H9 (cell line): ENCODE results near the gene AKT3. TPM values are rescaled to one million over a fixed set of nuclear protein-coding genes. Genes with fewer than 3 reads are reported as not detected.

Experiments used
- DNase-seq: peaks from one replicate; pipeline ENCODE4 v3.0.0-alpha.2; 2017
- H2AFZ ChIP-seq: one replicate; pipeline ENCODE4 v1.6.1; 2013; ENCODE audit warnings: mild to moderate bottlenecking, low read length, control low read depth, moderate library complexity
- H2AK5ac ChIP-seq: 2 replicates; pipeline ENCODE4 v1.6.1; 2013; ENCODE audit warnings: low read length, control low read depth, mixed read lengths; ENCODE audit not compliant: insufficient read length
- H2BK120ac ChIP-seq: one replicate; pipeline ENCODE4 v1.6.1; 2013; ENCODE audit warnings: low read depth, mild to moderate bottlenecking, low read length, control low read depth, inconsistent platforms; ENCODE audit not compliant: poor library complexity, severe bottlenecking
- H2BK12ac ChIP-seq: 2 replicates; pipeline ENCODE4 v1.6.1; 2013; ENCODE audit warnings: low read length, control low read depth, mixed read lengths, low read depth; ENCODE audit not compliant: insufficient read length
- H2BK15ac ChIP-seq: 2 replicates; pipeline ENCODE4 v1.6.1; 2013; ENCODE audit warnings: low read depth, low read length, control low read depth
- H2BK20ac ChIP-seq: one replicate; pipeline ENCODE4 v1.6.1; 2013; ENCODE audit warnings: low read depth, mild to moderate bottlenecking, low read length, control low read depth, inconsistent platforms; ENCODE audit not compliant: poor library complexity, severe bottlenecking
- H2BK5ac ChIP-seq: 2 replicates; pipeline ENCODE4 v1.6.1; 2013; ENCODE audit warnings: low read length, control low read depth, mixed read lengths; ENCODE audit not compliant: insufficient read length
- H3K14ac ChIP-seq: 2 replicates; pipeline ENCODE4 v1.6.1; 2013; ENCODE audit warnings: low read length, control low read depth; ENCODE audit not compliant: insufficient read depth
- H3K18ac ChIP-seq: 2 replicates; pipeline ENCODE4 v1.6.1; 2013; ENCODE audit warnings: low read depth, mild to moderate bottlenecking, mixed read lengths, low read length, control low read depth; ENCODE audit not compliant: insufficient read length
- H3K23ac ChIP-seq: 2 replicates; pipeline ENCODE4 v1.6.1; 2013; ENCODE audit warnings: low read length, control low read depth, mixed read lengths, low read depth; ENCODE audit not compliant: insufficient read length
- H3K23me2 ChIP-seq: 2 replicates; pipeline ENCODE4 v1.6.1; 2013; ENCODE audit warnings: low read depth, mild to moderate bottlenecking, mixed read lengths, low read length, control low read depth; ENCODE audit not compliant: insufficient read length, poor library complexity, severe bottlenecking
- H3K27ac ChIP-seq: 2 replicates; pipeline ENCODE4 v1.5.1; 2013; ENCODE audit warnings: low read length, control low read depth, mixed read lengths, low read depth; ENCODE audit not compliant: insufficient read length
- H3K27me3 ChIP-seq: 2 replicates; pipeline ENCODE4 v1.6.1; 2013; ENCODE audit warnings: low read length, control low read depth, inconsistent platforms; ENCODE audit not compliant: insufficient read depth
- H3K4ac ChIP-seq: 2 replicates; pipeline ENCODE4 v1.6.1; 2013; ENCODE audit warnings: low read depth, mild to moderate bottlenecking, control low read depth, inconsistent platforms, low read length, moderate library complexity
- H3K4me1 ChIP-seq: 2 replicates; pipeline ENCODE4 v1.6.1; 2013; ENCODE audit warnings: low read length, control low read depth, inconsistent platforms; ENCODE audit not compliant: insufficient read depth
- H3K4me2 ChIP-seq: 2 replicates; pipeline ENCODE4 v1.6.1; 2013; ENCODE audit warnings: low read length, control low read depth, mixed read lengths; ENCODE audit not compliant: insufficient read length, insufficient read depth
- H3K56ac ChIP-seq: 2 replicates; pipeline ENCODE4 v1.6.1; 2013; ENCODE audit warnings: low read depth, mild to moderate bottlenecking, mixed read lengths, low read length, control low read depth; ENCODE audit not compliant: insufficient read length
- H3K79me1 ChIP-seq: 2 replicates; pipeline ENCODE4 v1.6.1; 2013; ENCODE audit warnings: low read depth, mild to moderate bottlenecking, moderate library complexity, low read length, control low read depth, inconsistent platforms; ENCODE audit not compliant: insufficient read depth, poor library complexity, severe bottlenecking
- H3K79me2 ChIP-seq: 2 replicates; pipeline ENCODE4 v1.6.1; 2013; ENCODE audit warnings: low read length, control low read depth, inconsistent platforms; ENCODE audit not compliant: insufficient read depth
- H3K9ac ChIP-seq: 2 replicates; pipeline ENCODE4 v1.6.1; 2013; ENCODE audit warnings: low read length, control low read depth, mixed read lengths; ENCODE audit not compliant: insufficient read length; ENCODE audit errors: extremely low read depth
- H3K9me3 ChIP-seq: one replicate; pipeline ENCODE4 v1.6.1; 2013; ENCODE audit warnings: low read depth, low read length, inconsistent platforms; ENCODE audit not compliant: control insufficient read depth
- H3T11ph ChIP-seq: one replicate; pipeline ENCODE4 v1.6.1; 2013; ENCODE audit warnings: mild to moderate bottlenecking, low read length, control low read depth, inconsistent platforms
- H4K20me1 ChIP-seq: one replicate; pipeline ENCODE4 v1.6.1; 2013; ENCODE audit not compliant: control insufficient read depth, insufficient read length, insufficient read depth
- H4K5ac ChIP-seq: 2 replicates; pipeline ENCODE4 v1.6.1; 2013; ENCODE audit warnings: low read depth, mild to moderate bottlenecking, mixed read lengths, low read length, control low read depth; ENCODE audit not compliant: insufficient read length
- H4K8ac ChIP-seq: replicated peaks from 2 replicates; pipeline ENCODE4 v1.6.1; 2013; ENCODE audit warnings: low read length, control low read depth, mixed read lengths, low read depth; ENCODE audit not compliant: insufficient read length
- H4K91ac ChIP-seq: 2 replicates; pipeline ENCODE4 v1.6.1; 2013; ENCODE audit warnings: low read depth, mild to moderate bottlenecking, moderate library complexity, mixed read lengths, low read length, control low read depth; ENCODE audit not compliant: insufficient read length
- H3K27ac Mint-ChIP-seq, 3 experiments: 2 replicates in 2 of 3; 3 replicates in 1 of 3; pipeline ENCODE4 v1.8.0; 2020 to 2021; ENCODE audit warnings: mixed read lengths in 3 of 3, mild to moderate bottlenecking in 1 of 3, moderate library complexity in 1 of 3
- H3K27me3 Mint-ChIP-seq: 2 replicates; pipeline ENCODE4 v1.8.0; 2021; ENCODE audit warnings: low read depth, mild to moderate bottlenecking, moderate library complexity, mixed read lengths
- H3K36me3 Mint-ChIP-seq, 3 experiments: 2 replicates in 2 of 3; 3 replicates in 1 of 3; pipeline ENCODE4 v1.8.0; 2020 to 2021; ENCODE audit warnings: low read depth in 3 of 3, mixed read lengths in 3 of 3; ENCODE audit not compliant: insufficient read depth in 1 of 3
- H3K4me1 Mint-ChIP-seq, 2 experiments: 2 replicates each; pipeline ENCODE4 v1.8.0; 2020; ENCODE audit warnings: mixed read lengths in 2 of 2
- H3K4me3 Mint-ChIP-seq, 2 experiments: 2 replicates in 1 of 2; 3 replicates in 1 of 2; pipeline ENCODE4 v1.8.0; 2020 to 2021; ENCODE audit warnings: mild to moderate bottlenecking in 2 of 2, mixed read lengths in 2 of 2, moderate library complexity in 1 of 2
- H3K9me3 Mint-ChIP-seq, 2 experiments: 2 replicates in 1 of 2; 3 replicates in 1 of 2; pipeline ENCODE4 v1.8.0; 2020; ENCODE audit warnings: mild to moderate bottlenecking in 2 of 2, mixed read lengths in 2 of 2, moderate library complexity in 1 of 2
- WGBS: extraction: QIAGEN DNeasy Blood & Tissue Kit; methylation state at CpG from one replicate; pipeline ENCODE4 v1.1.7; 2013; ENCODE audit warnings: missing lambda C conversion rate, low lambda C conversion rate, mixed read lengths; ENCODE audit not compliant: insufficient read length; ENCODE audit errors: extremely low coverage; 5-methylcytosine and 5-hydroxymethylcytosine counted together
- total RNA-seq: library from RNA; stranded (reverse); gene quantifications from 2 replicates; pipeline ENCODE4 v1.2.1, GENCODE V29; 2021
- TF ChIP-seq, protein P1 (sequence below): fragments of 200-600 bp; sonication (generic); conservative IDR thresholded peaks from 3 replicates; pipeline ENCODE4 v1.8.0; 2021; ENCODE audit warnings: antibody characterized with exemption, mild to moderate bottlenecking

The AKT3 gene
- total RNA-seq, 1 experiment from 2014 or later = 27.8 TPM

DNA sequence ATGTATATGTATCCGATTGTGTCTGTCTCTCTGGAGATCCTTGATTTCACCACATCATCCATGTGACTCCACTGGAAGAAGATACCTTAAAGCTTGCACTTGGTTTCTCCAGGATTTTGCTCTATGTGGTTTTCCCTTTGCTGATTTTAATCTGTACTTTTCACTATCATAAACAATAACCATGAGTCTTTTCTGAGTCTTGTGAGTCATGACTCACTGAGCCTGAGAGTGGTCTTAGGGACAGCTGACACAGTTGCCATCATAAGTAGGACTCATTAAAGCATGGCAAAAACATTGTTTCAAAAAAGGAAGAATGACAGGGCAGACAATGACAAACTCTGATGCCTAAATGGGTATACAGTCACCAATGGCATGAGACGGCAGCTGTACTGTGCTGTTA is 226.2 kb downstream of the AKT3 start:
- H3K14ac ChIP-seq = no peak overlapping the region
- H2AK5ac ChIP-seq = no peak overlapping the region
- no peak overlapping the region for H3K18ac ChIP-seq
- H3K4ac ChIP-seq = no peak overlapping the region
- H3K79me2 ChIP-seq = no peaks in the 10 kb centered on the region
- Mint-ChIP-seq H3K27ac (no peak overlapping the region), H3K9me3 (peaks cover 22 to 24% of the 10 kb centered on the region in 2 experiments), H3K27me3 (no peaks in the 10 kb centered on the region), H3K4me3 (no peak overlapping the region), H3K36me3 (peaks cover 33 to 37% (median 34%) of the 10 kb centered on the region in 3 experiments), H3K4me1 (no peaks in the 10 kb centered on the region)
- no peak overlapping the region for H2BK5ac ChIP-seq
- H2BK20ac ChIP-seq = no peak overlapping the region
- H2BK12ac ChIP-seq = no peak overlapping the region
- no peaks in the 10 kb centered on the region for H4K20me1 ChIP-seq
- no CpG with 5 or more reads among the region's 2 CpGs for WGBS
- TF ChIP-seq, protein P1, sequence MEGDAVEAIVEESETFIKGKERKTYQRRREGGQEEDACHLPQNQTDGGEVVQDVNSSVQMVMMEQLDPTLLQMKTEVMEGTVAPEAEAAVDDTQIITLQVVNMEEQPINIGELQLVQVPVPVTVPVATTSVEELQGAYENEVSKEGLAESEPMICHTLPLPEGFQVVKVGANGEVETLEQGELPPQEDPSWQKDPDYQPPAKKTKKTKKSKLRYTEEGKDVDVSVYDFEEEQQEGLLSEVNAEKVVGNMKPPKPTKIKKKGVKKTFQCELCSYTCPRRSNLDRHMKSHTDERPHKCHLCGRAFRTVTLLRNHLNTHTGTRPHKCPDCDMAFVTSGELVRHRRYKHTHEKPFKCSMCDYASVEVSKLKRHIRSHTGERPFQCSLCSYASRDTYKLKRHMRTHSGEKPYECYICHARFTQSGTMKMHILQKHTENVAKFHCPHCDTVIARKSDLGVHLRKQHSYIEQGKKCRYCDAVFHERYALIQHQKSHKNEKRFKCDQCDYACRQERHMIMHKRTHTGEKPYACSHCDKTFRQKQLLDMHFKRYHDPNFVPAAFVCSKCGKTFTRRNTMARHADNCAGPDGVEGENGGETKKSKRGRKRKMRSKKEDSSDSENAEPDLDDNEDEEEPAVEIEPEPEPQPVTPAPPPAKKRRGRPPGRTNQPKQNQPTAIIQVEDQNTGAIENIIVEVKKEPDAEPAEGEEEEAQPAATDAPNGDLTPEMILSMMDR = no peak
- H2BK120ac ChIP-seq = no peak overlapping the region
- H3K56ac ChIP-seq = no peak overlapping the region
- H3K23me2 ChIP-seq = no peaks in the 10 kb centered on the region
- no peak overlapping the region for H4K91ac ChIP-seq
- H3K23ac ChIP-seq = no peak overlapping the region
- H3K4me1 ChIP-seq = no peaks in the 10 kb centered on the region
- H4K8ac ChIP-seq = no peak overlapping the region
- no peak overlapping the region for H3K9ac ChIP-seq
- H3K27me3 ChIP-seq = no peaks in the 10 kb centered on the region
- H3K79me1 ChIP-seq = no peaks in the 10 kb centered on the region
- no peak overlapping the region for H2BK15ac ChIP-seq
- no peak for DNase-seq
- H4K5ac ChIP-seq = no peak overlapping the region
- H3T11ph ChIP-seq = no peak overlapping the region
- no peak overlapping the region for H2AFZ ChIP-seq
- H3K4me2 ChIP-seq = no peak overlapping the region
- H3K27ac ChIP-seq = no peak overlapping the region
- H3K9me3 ChIP-seq = peaks cover 19% of the 10 kb centered on the region
